WTC11 (cell line): ENCODE results near the gene PARVG. TPM values are rescaled to one million over a fixed set of nuclear protein-coding genes. Genes with fewer than 3 reads are reported as not detected.

Source experiments
- total RNA-seq: library from RNA; stranded (reverse); gene quantifications from 3 replicates; pipeline ENCODE4 v1.2.3, GENCODE V29; 2021

Gene PARVG
- total RNA-seq, 1 experiment from 2014 or later: 0.94 TPM

Other genes with a start within 250 kb of the PARVG start
- 59.3 to 72.1 TPM (median 62.1 TPM) in 3 replicates for gene SAMM50, start 225.5 kb upstream of the PARVG start, total RNA-seq
- 3.3 to 5.0 TPM (median 4.9 TPM) in 3 replicates for gene PARVB, start 156.6 kb upstream of the PARVG start, total RNA-seq
- gene SHISAL1, start 132.0 kb downstream of the PARVG start, total RNA-seq: 1.8 to 2.7 TPM (median 1.8 TPM) in 3 replicates